Measurements from ENCODE around the gene CNKSR1.
A peak's percentile ranks its signal among the peaks of the same experiment; 100 is the strongest.

DNA sequence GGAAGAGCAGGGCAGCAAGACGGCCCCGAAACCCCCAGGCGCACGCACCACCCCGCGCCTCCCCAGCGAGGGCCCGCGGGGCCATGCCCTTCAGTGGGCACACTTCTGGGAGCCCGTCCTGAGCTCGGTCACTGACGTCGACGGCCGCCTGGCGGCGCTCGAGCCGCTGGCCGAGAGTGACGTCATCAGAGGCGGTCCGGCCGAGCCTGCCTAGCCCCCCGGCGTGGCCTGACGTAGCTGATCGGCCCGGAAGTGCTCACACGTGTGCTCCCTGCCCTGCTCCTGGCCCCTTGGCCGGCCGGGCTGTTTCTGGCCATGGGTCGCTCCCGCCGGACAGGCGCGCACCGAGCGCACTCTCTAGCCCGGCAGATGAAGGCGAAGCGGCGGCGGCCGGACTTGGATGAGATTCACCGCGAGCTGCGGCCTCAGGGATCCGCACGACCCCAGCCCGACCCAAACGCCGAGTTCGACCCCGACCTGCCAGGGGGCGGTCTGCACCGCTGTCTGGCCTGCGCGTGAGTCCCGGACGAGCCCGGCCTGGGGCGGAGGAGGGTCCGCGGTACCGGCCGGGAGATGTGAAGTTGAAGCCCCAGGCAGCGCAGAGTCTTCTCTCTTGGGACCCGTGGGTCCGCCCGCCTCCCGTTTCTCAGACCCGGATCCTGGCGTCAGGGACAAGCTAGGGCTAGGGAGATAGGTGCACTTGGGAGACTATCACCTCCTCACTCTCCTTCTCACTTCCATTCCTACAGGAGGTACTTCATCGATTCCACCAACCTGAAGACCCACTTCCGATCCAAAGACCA lies 7.4 kb upstream of the CNKSR1 start, which contains the start of gene ZNF593:
- TF ChIP-seq, protein P1, sequence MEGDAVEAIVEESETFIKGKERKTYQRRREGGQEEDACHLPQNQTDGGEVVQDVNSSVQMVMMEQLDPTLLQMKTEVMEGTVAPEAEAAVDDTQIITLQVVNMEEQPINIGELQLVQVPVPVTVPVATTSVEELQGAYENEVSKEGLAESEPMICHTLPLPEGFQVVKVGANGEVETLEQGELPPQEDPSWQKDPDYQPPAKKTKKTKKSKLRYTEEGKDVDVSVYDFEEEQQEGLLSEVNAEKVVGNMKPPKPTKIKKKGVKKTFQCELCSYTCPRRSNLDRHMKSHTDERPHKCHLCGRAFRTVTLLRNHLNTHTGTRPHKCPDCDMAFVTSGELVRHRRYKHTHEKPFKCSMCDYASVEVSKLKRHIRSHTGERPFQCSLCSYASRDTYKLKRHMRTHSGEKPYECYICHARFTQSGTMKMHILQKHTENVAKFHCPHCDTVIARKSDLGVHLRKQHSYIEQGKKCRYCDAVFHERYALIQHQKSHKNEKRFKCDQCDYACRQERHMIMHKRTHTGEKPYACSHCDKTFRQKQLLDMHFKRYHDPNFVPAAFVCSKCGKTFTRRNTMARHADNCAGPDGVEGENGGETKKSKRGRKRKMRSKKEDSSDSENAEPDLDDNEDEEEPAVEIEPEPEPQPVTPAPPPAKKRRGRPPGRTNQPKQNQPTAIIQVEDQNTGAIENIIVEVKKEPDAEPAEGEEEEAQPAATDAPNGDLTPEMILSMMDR (IDR thresholded peaks at IDR 0.05), result peak; percentile 73 to 90 (median 87)
- TF ChIP-seq POLR2AphosphoS5 (IDR thresholded peaks at IDR 0.05; ENCODE audit: insufficient read depth in 1 of 2, low read depth in 1 of 2), result peak; percentile 75 to 85
- TF ChIP-seq POLR2A (IDR thresholded peaks at IDR 0.05), result no peak
